Measurements from ENCODE around the gene AGXT.

Gene AGXT

DNA sequence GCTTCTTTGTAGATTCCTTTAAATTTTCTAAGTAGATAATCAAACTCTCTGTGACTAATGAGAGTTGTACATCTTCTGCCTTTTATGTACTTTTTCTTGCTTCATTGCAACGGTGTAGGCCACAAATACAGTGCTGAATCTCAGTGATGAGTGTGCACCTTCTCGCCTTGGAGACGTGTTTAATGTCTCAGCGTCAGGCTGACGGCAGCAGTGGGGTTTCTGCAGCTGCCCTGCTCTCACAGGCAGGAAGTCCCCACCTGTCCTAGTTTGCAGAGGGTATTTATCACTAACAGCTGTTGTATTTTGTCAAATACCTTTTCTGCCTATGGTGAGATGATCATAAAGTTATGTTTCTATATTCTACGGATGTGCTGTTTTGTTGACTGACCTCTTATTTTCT is 13.3 kb downstream of the AGXT start:
- DNase-seq (ENCODE audit: extremely low spot score) = no peak
- CTCF ChIA-PET = no interaction called here
- POLR2A ChIA-PET = no interaction called here
- no peak for TF ChIP-seq HDGF (IDR thresholded peaks at IDR 0.05; ENCODE audit: borderline replicate concordance)
- TF ChIP-seq L3MBTL2 (conservative IDR thresholded peaks at IDR 0.05) = no peak
- no peak for TF ChIP-seq NFRKB (IDR thresholded peaks at IDR 0.05)
- no peak for TF ChIP-seq ARNT (IDR thresholded peaks at IDR 0.05)
- no peak for TF ChIP-seq FOXA1 (IDR thresholded peaks at IDR 0.05)
- TF ChIP-seq FOXM1 (IDR thresholded peaks at IDR 0.05; ENCODE audit: borderline replicate concordance) = no peak
- no peak for TF ChIP-seq FOXK2 (IDR thresholded peaks at IDR 0.05)
- TF ChIP-seq TARDBP (IDR thresholded peaks at IDR 0.05) = no peak
- no peak for TF ChIP-seq LEF1 (IDR thresholded peaks at IDR 0.05; ENCODE audit: borderline replicate concordance)
- TF ChIP-seq ZNF384 (IDR thresholded peaks at IDR 0.05) = no peak
- TF ChIP-seq BHLHE40 (IDR thresholded peaks at IDR 0.05; ENCODE audit: borderline replicate concordance) = no peak
- no peak for TF ChIP-seq ELF4 (IDR thresholded peaks at IDR 0.05)
- no peak for TF ChIP-seq PKNOX1 (IDR thresholded peaks at IDR 0.05)
- no peak for TF ChIP-seq CTBP1 (IDR thresholded peaks at IDR 0.05; ENCODE audit: borderline replicate concordance)
- TF ChIP-seq SUZ12 (IDR thresholded peaks at IDR 0.05) = no peak
- no peak for TF ChIP-seq SP1 (IDR thresholded peaks at IDR 0.05)

DNA sequence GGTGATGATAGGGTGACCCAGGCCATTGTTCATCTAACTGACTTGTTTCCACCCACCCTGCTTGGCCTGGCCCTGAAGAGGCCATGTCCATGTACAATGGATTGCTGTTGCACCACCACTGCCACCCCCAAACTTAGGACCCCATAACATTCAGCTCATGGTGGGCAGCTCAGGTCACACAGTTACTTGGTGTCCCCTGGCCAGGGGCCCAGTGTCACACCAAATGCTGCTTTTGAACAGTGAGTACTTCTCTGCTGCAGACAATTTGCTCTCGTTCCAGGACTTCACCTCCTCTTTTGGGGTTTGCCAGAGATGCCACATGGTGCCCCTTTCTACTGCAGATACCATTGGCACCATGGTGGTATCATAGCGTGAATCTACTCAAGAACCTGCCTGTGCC is 15.6 kb downstream of the AGXT start:
- TF ChIP-seq FOXA1 (IDR thresholded peaks at IDR 0.05) (no peak), L3MBTL2 (conservative IDR thresholded peaks at IDR 0.05) (no peak), ELF4 (IDR thresholded peaks at IDR 0.05) (no peak), ARNT (IDR thresholded peaks at IDR 0.05) (no peak), LEF1 (IDR thresholded peaks at IDR 0.05; ENCODE audit: borderline replicate concordance) (no peak), FOXK2 (IDR thresholded peaks at IDR 0.05) (no peak), FOXM1 (IDR thresholded peaks at IDR 0.05; ENCODE audit: borderline replicate concordance) (no peak), PKNOX1 (IDR thresholded peaks at IDR 0.05) (no peak), NFRKB (IDR thresholded peaks at IDR 0.05) (no peak), SP1 (IDR thresholded peaks at IDR 0.05) (no peak), TARDBP (IDR thresholded peaks at IDR 0.05) (no peak), HDGF (IDR thresholded peaks at IDR 0.05; ENCODE audit: borderline replicate concordance) (no peak), SUZ12 (IDR thresholded peaks at IDR 0.05) (no peak), CTBP1 (IDR thresholded peaks at IDR 0.05; ENCODE audit: borderline replicate concordance) (no peak), BHLHE40 (IDR thresholded peaks at IDR 0.05; ENCODE audit: borderline replicate concordance) (no peak), ZNF384 (IDR thresholded peaks at IDR 0.05) (no peak)
- ChIA-PET POLR2A (no interaction called here), CTCF (no interaction called here)
- no peak for DNase-seq (ENCODE audit: extremely low spot score)

GRCh38 chr2:240884745-240885144 is 16.1 kb downstream of the AGXT start:
- POLR2A ChIA-PET = no interaction called here
- TF ChIP-seq BHLHE40 (IDR thresholded peaks at IDR 0.05; ENCODE audit: borderline replicate concordance) (no peak), ZNF384 (IDR thresholded peaks at IDR 0.05) (no peak)
- DNase-seq (ENCODE audit: extremely low spot score) = no peak
- CTCF ChIA-PET = no interaction called here

DNA sequence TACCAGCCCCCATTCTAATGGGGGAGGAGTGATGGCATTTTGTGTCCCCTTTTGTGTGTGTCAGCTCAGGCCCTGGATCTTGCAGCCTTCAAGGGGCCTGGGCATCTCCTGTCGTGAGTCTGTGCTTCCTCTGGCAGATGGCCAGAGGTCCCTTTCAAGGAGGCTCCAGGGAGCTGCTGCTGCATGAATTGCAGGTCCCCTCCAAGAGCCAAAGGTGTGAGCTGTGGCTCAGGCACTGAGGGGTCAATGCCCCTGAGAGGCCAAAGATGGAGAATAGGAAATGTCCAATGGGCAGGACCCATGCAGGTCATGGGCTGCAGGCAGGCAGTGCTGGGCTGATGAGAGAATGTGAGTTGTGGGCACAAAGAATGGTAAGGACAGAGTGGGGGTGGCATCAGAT is 16.9 kb downstream of the AGXT start:
- POLR2A ChIA-PET = no interaction called here
- CTCF ChIA-PET = no interaction called here
- no peak for DNase-seq (ENCODE audit: extremely low spot score)
- no peak for TF ChIP-seq FOXA1 (IDR thresholded peaks at IDR 0.05)
- TF ChIP-seq PKNOX1 (IDR thresholded peaks at IDR 0.05) = no peak
- TF ChIP-seq BHLHE40 (IDR thresholded peaks at IDR 0.05; ENCODE audit: borderline replicate concordance) = no peak
- no peak for TF ChIP-seq TARDBP (IDR thresholded peaks at IDR 0.05)
- no peak for TF ChIP-seq SUZ12 (IDR thresholded peaks at IDR 0.05)
- no peak for TF ChIP-seq ELF4 (IDR thresholded peaks at IDR 0.05)
- TF ChIP-seq SP1 (IDR thresholded peaks at IDR 0.05) = no peak
- TF ChIP-seq ARNT (IDR thresholded peaks at IDR 0.05) = no peak
- no peak for TF ChIP-seq L3MBTL2 (conservative IDR thresholded peaks at IDR 0.05)
- no peak for TF ChIP-seq FOXM1 (IDR thresholded peaks at IDR 0.05; ENCODE audit: borderline replicate concordance)
- TF ChIP-seq FOXK2 (IDR thresholded peaks at IDR 0.05) = no peak
- no peak for TF ChIP-seq CTBP1 (IDR thresholded peaks at IDR 0.05; ENCODE audit: borderline replicate concordance)

GRCh38 chr2:240886023-240886565 is 17.5 kb downstream of the AGXT start:
- DNase-seq (ENCODE audit: extremely low spot score) = no peak
- CTCF ChIA-PET = no interaction called here
- no peak for TF ChIP-seq ELF4 (IDR thresholded peaks at IDR 0.05)
- TF ChIP-seq HDGF (IDR thresholded peaks at IDR 0.05; ENCODE audit: borderline replicate concordance) = no peak
- TF ChIP-seq ARNT (IDR thresholded peaks at IDR 0.05) = no peak
- no peak for TF ChIP-seq BHLHE40 (IDR thresholded peaks at IDR 0.05; ENCODE audit: borderline replicate concordance)
- TF ChIP-seq ZNF384 (IDR thresholded peaks at IDR 0.05) = no peak
- TF ChIP-seq L3MBTL2 (conservative IDR thresholded peaks at IDR 0.05) = no peak
- TF ChIP-seq NFRKB (IDR thresholded peaks at IDR 0.05) = no peak
- TF ChIP-seq LEF1 (IDR thresholded peaks at IDR 0.05; ENCODE audit: borderline replicate concordance) = no peak
- no peak for TF ChIP-seq SP1 (IDR thresholded peaks at IDR 0.05)
- TF ChIP-seq CTBP1 (IDR thresholded peaks at IDR 0.05; ENCODE audit: borderline replicate concordance) = no peak
- no peak for TF ChIP-seq PKNOX1 (IDR thresholded peaks at IDR 0.05)
- no peak for TF ChIP-seq FOXK2 (IDR thresholded peaks at IDR 0.05)
- no peak for TF ChIP-seq SUZ12 (IDR thresholded peaks at IDR 0.05)
- no peak for TF ChIP-seq TARDBP (IDR thresholded peaks at IDR 0.05)
- TF ChIP-seq FOXA1 (IDR thresholded peaks at IDR 0.05) = no peak
- TF ChIP-seq FOXM1 (IDR thresholded peaks at IDR 0.05; ENCODE audit: borderline replicate concordance) = no peak
- POLR2A ChIA-PET = no interaction called here

All from HEK293T (cell line).